22Rv1 (cell line): ENCODE measurements around the gene BOLA1.

ENCODE experiments used
- CTCF ChIP-seq: fragments of 450-650 bp; IDR thresholded peaks from 2 replicates; pipeline ENCODE4 v1.5.1; 2017; ENCODE audit warnings: mild to moderate bottlenecking
- ZFX ChIP-seq: fragments of 450-650 bp; IDR thresholded peaks from 2 replicates; pipeline ENCODE4 v1.6.1; 2017; ENCODE audit warnings: antibody characterized with exemption, borderline replicate concordance

GRCh38 chr1:149886396-149887195, 12.8 kb upstream of the BOLA1 start:
- TF ChIP-seq CTCF (no peak), ZFX (no peak)
